Mononuclear cell (primary cell): ENCODE data around the gene IL24. TPM values are rescaled to one million over a fixed set of nuclear protein-coding genes. Genes with fewer than 3 reads are reported as not detected.
"Not testable (repeated sequence)": the region's sequence is repeated elsewhere in the genome, so short reads cannot be mapped to it uniquely, and the experiment has no call there.

ENCODE experiments used
- H3K27me3 ChIP-seq: 2 replicates; pipeline ENCODE4 v1.6.0; 2011; ENCODE audit warnings: low read length, control low read depth; ENCODE audit not compliant: insufficient read depth
- H3K4me1 ChIP-seq: 2 replicates; pipeline ENCODE4 v1.5.1; 2011; ENCODE audit warnings: mild to moderate bottlenecking, low read length, control low read depth; ENCODE audit not compliant: insufficient read depth
- H3K4me3 ChIP-seq: 2 replicates; pipeline ENCODE4 v1.5.1; 2011; ENCODE audit warnings: mild to moderate bottlenecking, low read length, moderate library complexity
- H3K9me3 ChIP-seq: 2 replicates; pipeline ENCODE4 v1.5.1; 2011; ENCODE audit warnings: low read depth, mild to moderate bottlenecking, control low read depth, low read length
- total RNA-seq: library from RNA; depleted of rRNA; stranded (reverse); fragments of >200 nt; gene quantifications from one replicate; pipeline ENCODE4 v1.2.3, GENCODE V29; 2012

The IL24 gene
- total RNA-seq, 1 donor: 0.10 TPM

GRCh38 chr1:206923009-206923960 lies 26.0 kb downstream of the IL24 start:
- H3K27me3 ChIP-seq: no peaks in the 10 kb centered on the region
- peaks cover 94% of the 10 kb centered on the region for H3K4me1 ChIP-seq
- no peak overlapping the region for H3K4me3 ChIP-seq
- H3K9me3 ChIP-seq: no peaks in the 10 kb centered on the region

GRCh38 chr1:206923961-206924557 lies 26.8 kb downstream of the IL24 start:
- H3K4me3 ChIP-seq, H3K9me3 ChIP-seq, H3K27me3 ChIP-seq: not testable (repeated sequence)
- peaks cover 92% of the 10 kb centered on the region for H3K4me1 ChIP-seq

- Histone ChIP-seq H3K27me3 (no peaks in the 10 kb centered on the region), H3K9me3 (no peaks in the 10 kb centered on the region), H3K4me3 (no peak overlapping the region), H3K4me1 (peaks cover 91% of the 10 kb centered on the region)
Measured at GRCh38 chr1:206924592-206925105, 27.4 kb downstream of the IL24 start.

GRCh38 chr1:206925106-206925736 lies 28.0 kb downstream of the IL24 start:
- H3K4me3 ChIP-seq: no peak overlapping the region

GRCh38 chr1:206926286-206926685 lies 29.0 kb downstream of the IL24 start:
- peaks cover 97% of the 10 kb centered on the region for H3K4me1 ChIP-seq
- H3K9me3 ChIP-seq: no peaks in the 10 kb centered on the region
- no peaks in the 10 kb centered on the region for H3K27me3 ChIP-seq
- H3K4me3 ChIP-seq: no peak overlapping the region

More at GRCh38 chr1:206925106-206925736, 28.0 kb downstream of the IL24 start:
- Histone ChIP-seq H3K27me3 (no peaks in the 10 kb centered on the region), H3K9me3 (no peaks in the 10 kb centered on the region), H3K4me1 (peaks cover 97% of the 10 kb centered on the region)

- no peak overlapping the region for H3K4me3 ChIP-seq
Measured at GRCh38 chr1:206929524-206929923, 32.3 kb downstream of the IL24 start.

GRCh38 chr1:206930210-206930798 lies 33.1 kb downstream of the IL24 start:
- H3K27me3 ChIP-seq: no peaks in the 10 kb centered on the region
- H3K4me3 ChIP-seq: no peak overlapping the region
- peaks cover 68% of the 10 kb centered on the region for H3K4me1 ChIP-seq
- no peaks in the 10 kb centered on the region for H3K9me3 ChIP-seq

More at GRCh38 chr1:206929524-206929923, 32.3 kb downstream of the IL24 start:
- Histone ChIP-seq H3K4me1 (peaks cover 76% of the 10 kb centered on the region), H3K9me3 (no peaks in the 10 kb centered on the region), H3K27me3 (no peaks in the 10 kb centered on the region)

GRCh38 chr1:206931709-206932108 lies 34.5 kb downstream of the IL24 start:
- no peaks in the 10 kb centered on the region for H3K27me3 ChIP-seq
- peaks cover 54% of the 10 kb centered on the region for H3K4me1 ChIP-seq
- no peaks in the 10 kb centered on the region for H3K9me3 ChIP-seq
- no peak overlapping the region for H3K4me3 ChIP-seq

GRCh38 chr1:206932177-206932576 lies 34.9 kb downstream of the IL24 start:
- Histone ChIP-seq H3K27me3 (no peaks in the 10 kb centered on the region), H3K4me3 (no peak overlapping the region), H3K9me3 (no peaks in the 10 kb centered on the region), H3K4me1 (peaks cover 49% of the 10 kb centered on the region)

GRCh38 chr1:206933333-206933945 lies 36.2 kb downstream of the IL24 start:
- peaks cover 38% of the 10 kb centered on the region for H3K4me1 ChIP-seq
- H3K9me3 ChIP-seq: no peaks in the 10 kb centered on the region
- no peak overlapping the region for H3K4me3 ChIP-seq
- no peaks in the 10 kb centered on the region for H3K27me3 ChIP-seq

- Histone ChIP-seq H3K9me3 (no peaks in the 10 kb centered on the region), H3K27me3 (no peaks in the 10 kb centered on the region), H3K4me1 (peaks cover 19% of the 10 kb centered on the region), H3K4me3 (no peak overlapping the region)
Measured at GRCh38 chr1:206935491-206936067, 38.3 kb downstream of the IL24 start.

GRCh38 chr1:206937425-206937824 lies 40.2 kb downstream of the IL24 start:
- Histone ChIP-seq H3K27me3 (no peaks in the 10 kb centered on the region), H3K9me3 (no peaks in the 10 kb centered on the region), H3K4me1 (peaks cover 9% of the 10 kb centered on the region), H3K4me3 (no peak overlapping the region)

GRCh38 chr1:206939131-206939530 lies 41.9 kb downstream of the IL24 start:
- no peaks in the 10 kb centered on the region for H3K4me1 ChIP-seq
- H3K27me3 ChIP-seq: peaks cover 5% of the 10 kb centered on the region
- no peak overlapping the region for H3K4me3 ChIP-seq
- no peaks in the 10 kb centered on the region for H3K9me3 ChIP-seq
